HG03280 (cell line): ENCODE data around the gene FOXN3.

ENCODE experiments used
- ATAC-seq: cut with Tn5 transposase; IDR thresholded peaks from one replicate; pipeline ENCODE4 v1.9.1; 2021; ENCODE audit warnings: mild to moderate bottlenecking, moderate library complexity; ENCODE audit not compliant: unreplicated experiment

Gene FOXN3

GRCh38 chr14:89435492-89435891, 18.5 kb upstream of the FOXN3 start:
- no peak for ATAC-seq

- no peak for ATAC-seq
These were observed 15.2 kb upstream of the FOXN3 start for GRCh38 chr14:89432226-89432625.

- ATAC-seq: peak; percentile 84
These were observed 13.6 kb upstream of the FOXN3 start for GRCh38 chr14:89430391-89431236.

GRCh38 chr14:89429199-89430181, 12.5 kb upstream of the FOXN3 start:
- ATAC-seq: no peak

GRCh38 chr14:89428546-89429198, 11.6 kb upstream of the FOXN3 start:
- no peak for ATAC-seq

- no peak for ATAC-seq
These were observed 11.1 kb upstream of the FOXN3 start for GRCh38 chr14:89428173-89428523.

GRCh38 chr14:89427426-89428172, 10.6 kb upstream of the FOXN3 start:
- ATAC-seq: no peak

- no peak for ATAC-seq
These were observed 8.9 kb upstream of the FOXN3 start for GRCh38 chr14:89425931-89426330.

- ATAC-seq: no peak
These were observed 7.2 kb upstream of the FOXN3 start for GRCh38 chr14:89424241-89424640.

- no peak for ATAC-seq
These were observed 5.9 kb upstream of the FOXN3 start for GRCh38 chr14:89422952-89423345.

- no peak for ATAC-seq
These were observed 5.3 kb upstream of the FOXN3 start for GRCh38 chr14:89422181-89422951.

GRCh38 chr14:89420502-89420901, 3.5 kb upstream of the FOXN3 start:
- ATAC-seq: no peak

- no peak for ATAC-seq
These were observed 3.0 kb upstream of the FOXN3 start for GRCh38 chr14:89419973-89420482.

GRCh38 chr14:89418976-89419375, 1.9 kb upstream of the FOXN3 start:
- ATAC-seq: no peak

- ATAC-seq: no peak
These were observed 1.4 kb upstream of the FOXN3 start for GRCh38 chr14:89418452-89418851.

GRCh38 chr14:89417465-89418225, 612 bp upstream of the FOXN3 start:
- ATAC-seq: peak; percentile 39

- peak; percentile 77 for ATAC-seq
These were observed 734 bp downstream of the FOXN3 start for GRCh38 chr14:89416002-89416995.

- ATAC-seq: no peak
These were observed 1.9 kb downstream of the FOXN3 start for GRCh38 chr14:89415159-89415558.
